CD4-positive, alpha-beta T cell treated with Interleukin-10 for 1 hour (primary cell): Measurements from ENCODE around the gene RUFY3.

Source experiments
- DNase-seq: peaks from one replicate; pipeline ENCODE4 v3.0.0-alpha.2; 2020

The RUFY3 gene

GRCh38 chr4:70849291-70849690, 127.5 kb downstream of the RUFY3 start:
- DNase-seq: no peak

- DNase-seq: no peak
Measured at GRCh38 chr4:70855464-70855863, 133.7 kb downstream of the RUFY3 start.
